GM06990 (cell line): Measurements from ENCODE around the gene CD320.
"Not testable (repeated sequence)": the region's sequence is repeated elsewhere in the genome, so short reads cannot be mapped to it uniquely, and the experiment has no call there.

Experiments
- DNase-seq: peaks from one replicate; pipeline ENCODE4 v3.0.0-alpha.2; 2011; ENCODE audit not compliant: insufficient read length; ENCODE audit errors: extremely low read depth
- H3K27me3 ChIP-seq: replicated peaks from 2 replicates; pipeline ENCODE4 v1.6.0; 2011; ENCODE audit warnings: low read length; ENCODE audit not compliant: control insufficient read depth, insufficient read depth
- H3K36me3 ChIP-seq: 2 replicates; pipeline ENCODE4 v1.5.1; 2011; ENCODE audit warnings: low read length; ENCODE audit not compliant: control insufficient read depth, insufficient read depth
- H3K4me3 ChIP-seq: replicated peaks from 2 replicates; pipeline ENCODE4 v1.5.1; 2011; ENCODE audit warnings: low read depth, mild to moderate bottlenecking, control low read depth, low read length
- CTCF ChIP-seq: IDR thresholded peaks from 2 replicates; pipeline ENCODE4 v1.5.1; 2011; ENCODE audit warnings: low read length, control low read depth, mild to moderate bottlenecking, inconsistent platforms; ENCODE audit not compliant: insufficient read depth, poor library complexity, severe bottlenecking

The CD320 gene

GRCh38 chr19:8343483-8343844, 35.3 kb upstream of the CD320 start:
- no peaks in the 10 kb centered on the region; the same call in 1 of the 2 replicates for H3K27me3 ChIP-seq
- H3K36me3 ChIP-seq: no peaks in the 10 kb centered on the region
- H3K4me3 ChIP-seq: no peak overlapping the region
- TF ChIP-seq CTCF: no peak
- DNase-seq: no peak

DNA sequence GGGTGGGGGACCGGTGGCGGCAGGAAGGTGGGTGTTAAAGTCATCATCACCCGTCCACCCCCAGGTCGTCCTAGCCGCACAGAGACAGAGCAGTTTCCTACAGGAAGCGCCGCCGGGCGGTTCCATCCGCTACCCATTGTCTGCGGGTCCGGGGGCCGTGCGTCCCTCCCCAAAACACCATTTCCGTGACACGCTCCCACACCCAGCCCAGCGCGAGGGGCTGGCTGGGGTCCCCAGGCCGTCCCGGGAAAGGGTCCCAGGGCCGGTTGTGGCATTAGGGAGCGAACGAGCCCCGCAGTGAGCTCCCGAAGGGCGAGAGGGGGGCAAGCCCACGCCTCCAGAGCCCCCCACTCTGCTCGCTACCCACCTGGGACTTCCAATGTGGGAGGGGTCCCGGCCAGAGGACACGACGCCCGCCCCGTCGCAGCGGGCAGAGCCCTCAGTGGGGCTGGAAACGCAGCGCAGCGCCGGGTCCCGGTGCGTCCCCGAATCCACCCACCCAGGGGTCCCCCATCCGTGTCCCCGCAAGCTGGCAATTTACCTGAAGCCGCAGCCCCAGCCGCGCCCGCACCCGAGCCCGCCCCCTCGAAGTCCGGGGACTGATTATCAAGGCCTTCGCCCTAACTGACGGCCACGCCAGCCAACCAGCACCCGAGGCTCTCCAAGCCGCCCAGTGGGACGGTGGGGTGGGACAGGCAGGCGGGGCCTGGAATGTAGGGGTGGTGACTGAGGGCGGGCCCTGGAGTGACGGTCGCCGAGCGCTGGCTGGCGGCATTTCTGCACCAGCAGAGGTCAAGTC, 34.7 kb upstream of the CD320 start, which contains the start of gene KANK3:
Gene KANK3 (minus strand): TSS at position 579 of the 799 bp plus-strand sequence. CDS start 5,434 bp downstream, outside the sequence.
- H3K27me3 ChIP-seq: no peaks in the 10 kb centered on the region; the same call in 1 of the 2 replicates
- H3K36me3 ChIP-seq: no peaks in the 10 kb centered on the region
- peak within 1 kb of the TSS; percentile 46 for H3K4me3 ChIP-seq
- DNase-seq: peak; percentile 87
- no peak for TF ChIP-seq CTCF

DNA sequence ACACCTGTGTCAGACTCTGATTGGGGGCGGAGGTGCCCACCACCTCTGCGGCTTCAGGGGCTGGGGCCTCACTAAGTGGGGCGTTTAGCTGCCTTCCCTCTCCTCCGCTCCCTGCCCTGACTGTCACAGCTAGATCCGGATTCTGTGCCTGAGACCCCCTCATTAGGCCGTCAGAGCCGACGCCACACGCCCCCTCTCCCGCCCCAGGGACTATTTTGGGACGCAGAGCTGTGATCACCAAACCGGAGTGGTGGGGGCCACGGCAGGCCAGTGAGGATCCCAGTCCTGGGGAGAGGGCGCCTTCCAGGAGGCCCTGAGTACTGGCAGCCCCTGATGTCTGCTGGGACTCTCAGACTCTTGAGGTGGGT, 34.1 kb upstream of the CD320 start:
- Histone ChIP-seq H3K27me3 (peaks cover 2% of the 10 kb centered on the region), H3K4me3 (no peak overlapping the region), H3K36me3 (no peaks in the 10 kb centered on the region)
- DNase-seq: no peak
- TF ChIP-seq CTCF: no peak

GRCh38 chr19:8341504-8341903, 33.3 kb upstream of the CD320 start:
- not testable (repeated sequence) for H3K36me3 ChIP-seq

DNA sequence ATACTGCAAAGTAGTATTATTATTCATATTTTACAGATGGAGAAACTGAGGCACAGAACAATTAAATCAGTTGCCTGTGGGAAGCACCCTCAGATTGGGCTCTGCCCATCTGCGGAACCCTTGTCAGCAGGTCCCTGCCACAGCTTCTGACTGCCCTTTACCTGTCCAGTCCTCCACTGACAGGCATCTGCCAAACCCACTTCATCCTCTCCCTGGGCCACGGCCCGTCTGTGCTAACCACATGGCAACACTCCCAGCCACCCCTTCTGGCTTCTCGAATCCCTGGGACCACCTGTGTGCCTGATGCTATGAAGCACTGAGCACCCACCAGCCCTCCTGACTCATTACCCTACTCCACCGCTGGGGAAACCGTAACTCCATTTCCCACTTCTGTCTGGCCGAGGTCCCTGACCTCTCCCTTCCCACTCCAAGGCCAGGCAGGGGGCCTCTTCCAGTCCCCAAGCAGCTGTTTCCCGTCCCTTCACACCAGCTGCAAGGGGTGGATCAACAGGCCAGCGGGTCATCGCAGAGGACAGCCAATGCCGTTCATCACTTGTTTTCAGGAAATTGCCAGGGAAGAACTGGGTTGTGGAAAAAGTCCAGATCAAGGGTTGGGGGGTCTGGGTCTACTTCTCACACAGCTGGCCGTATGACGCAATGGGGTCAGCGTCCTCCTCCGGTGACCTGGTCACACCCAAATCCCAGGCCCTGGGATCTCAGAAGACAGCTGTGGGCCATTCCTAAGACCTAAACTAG, 32.4 kb upstream of the CD320 start:
- no peak overlapping the region for H3K4me3 ChIP-seq
- no peak for TF ChIP-seq CTCF
- H3K27me3 ChIP-seq: peaks cover 2% of the 10 kb centered on the region
- H3K36me3 ChIP-seq: no peaks in the 10 kb centered on the region
- DNase-seq: no peak

More at GRCh38 chr19:8341504-8341903, 33.3 kb upstream of the CD320 start:
- not testable (repeated sequence) for H3K4me3 ChIP-seq, H3K27me3 ChIP-seq, DNase-seq

- Histone ChIP-seq H3K4me3 (no peak overlapping the region), H3K27me3 (peaks cover 2% of the 10 kb centered on the region), H3K36me3 (no peaks in the 10 kb centered on the region)
- DNase-seq: no peak
- no peak for TF ChIP-seq CTCF
These were observed 30.7 kb upstream of the CD320 start for GRCh38 chr19:8338835-8339234.
